ENCODE results near the gene SIGLEC5. TPM values are rescaled to one million over a fixed set of nuclear protein-coding genes. Genes with fewer than 3 reads are reported as not detected.

SIGLEC5 gene
- total RNA-seq, 1 donor from 2014 or later = 1.6 TPM

Small RNA genes within 50 kb of the gene (small RNA-seq; reads per million reads assigned to genes)
- gene AC018755.2 = not detected

Other genes with a start within 250 kb of the SIGLEC5 start
- gene LIM2, start 242.4 kb downstream of the SIGLEC5 start, total RNA-seq = not detected
- gene C19orf84, start 239.8 kb downstream of the SIGLEC5 start, total RNA-seq = not detected
- gene SIGLEC10, start 212.8 kb downstream of the SIGLEC5 start, total RNA-seq = 1.6 TPM
- 0.52 TPM for gene SIGLEC8, start 171.9 kb downstream of the SIGLEC5 start, total RNA-seq
- not detected for gene CEACAM18, start 151.9 kb downstream of the SIGLEC5 start, total RNA-seq
- not detected for gene SIGLEC12, start 128.6 kb downstream of the SIGLEC5 start, total RNA-seq
- gene SIGLEC6, start 98.7 kb downstream of the SIGLEC5 start, total RNA-seq = 1.6 TPM
- 3.7 TPM for gene ZNF175, start 59.1 kb downstream of the SIGLEC5 start, total RNA-seq
- not detected for gene SIGLEC14, start 16.4 kb upstream of the SIGLEC5 start, total RNA-seq
- 4.7 TPM for gene SPACA6, start 62.9 kb upstream of the SIGLEC5 start, total RNA-seq
- under 0.01 TPM for gene HAS1, start 93.6 kb upstream of the SIGLEC5 start, total RNA-seq
- gene FPR1, start 121.5 kb upstream of the SIGLEC5 start, total RNA-seq = 7.8 TPM
- 4.2 TPM for gene FPR2, start 130.8 kb upstream of the SIGLEC5 start, total RNA-seq
- 0.52 TPM for gene FPR3, start 164.8 kb upstream of the SIGLEC5 start, total RNA-seq

Measured in skeletal muscle tissue (tissue), 2 donors.